Cardiac fibroblast (primary cell): ENCODE results near the gene PLA2G4E.

Experiments
- DNase-seq, 2 donors: peaks; one replicate each; pipeline versions ENCODE4 v3.0.0 to v3.0.0-alpha.2; 2010; ENCODE audit warnings: low read depth in 2 of 2
- H3K4me3 ChIP-seq, 2 donors: replicated peaks in 1 of 2; 1 replicate in 1 of 2; 2 replicates in 1 of 2; pipeline ENCODE4 v1.5.1; 2011; ENCODE audit warnings: low read depth in 2 of 2, low read length in 2 of 2, mild to moderate bottlenecking in 2 of 2, moderate library complexity in 1 of 2
- CTCF ChIP-seq: IDR thresholded peaks from one replicate; pipeline ENCODE4 v1.5.1; 2011; ENCODE audit warnings: low read depth, mild to moderate bottlenecking, low read length, inconsistent platforms

PLA2G4E gene

DNA sequence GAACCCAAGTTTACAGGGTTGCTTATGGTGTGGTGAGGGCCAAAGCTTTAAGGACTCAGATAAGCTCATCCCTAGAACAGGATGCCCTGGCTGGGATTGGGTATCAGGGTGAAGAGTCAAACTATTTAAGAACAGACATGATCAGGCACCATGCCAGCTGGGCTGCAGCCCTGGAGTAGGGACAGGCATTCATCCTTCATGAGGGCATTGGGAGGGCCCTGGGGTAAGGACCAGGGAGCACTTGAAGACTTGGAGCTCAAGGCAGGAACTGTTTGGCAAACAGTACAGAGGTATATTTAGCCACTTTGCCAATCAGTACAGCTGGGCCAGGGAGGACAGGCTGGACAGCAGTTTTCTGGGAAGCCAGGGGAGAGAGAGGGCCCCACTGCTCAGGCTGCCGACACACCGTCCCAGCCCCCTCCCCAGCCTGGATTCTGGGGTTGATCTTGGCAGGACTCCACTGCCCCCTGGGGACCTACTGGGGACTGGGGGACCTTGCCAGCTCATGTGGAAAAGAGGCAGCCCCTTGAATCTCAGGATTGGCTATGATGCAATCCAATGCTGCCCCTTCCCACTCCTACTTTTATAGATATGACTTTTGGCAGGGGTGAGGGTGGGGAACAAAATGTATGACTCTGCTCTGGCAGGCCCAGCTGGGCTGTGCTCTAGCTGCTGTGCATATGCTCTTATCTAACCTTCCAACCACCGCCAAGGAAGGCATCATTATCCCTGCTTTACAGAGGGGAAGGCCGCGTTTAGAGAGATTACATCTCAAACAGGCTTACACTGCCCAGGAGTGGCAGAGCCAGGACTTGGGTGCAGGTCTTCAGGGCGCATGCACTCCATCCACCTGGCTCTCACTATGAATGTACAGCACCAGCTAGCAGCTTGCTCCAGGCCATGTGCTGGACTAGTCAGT is 2.3 kb downstream of the PLA2G4E start:
- no peak overlapping the region for H3K4me3 ChIP-seq
- DNase-seq = peak in 1 of 2 donors; percentile 2
- TF ChIP-seq CTCF = no peak

GRCh38 chr15:42016971-42017370 is 3.9 kb downstream of the PLA2G4E start:
- H3K4me3 ChIP-seq = no peak overlapping the region
- no peak for TF ChIP-seq CTCF
- DNase-seq = no peak

DNA sequence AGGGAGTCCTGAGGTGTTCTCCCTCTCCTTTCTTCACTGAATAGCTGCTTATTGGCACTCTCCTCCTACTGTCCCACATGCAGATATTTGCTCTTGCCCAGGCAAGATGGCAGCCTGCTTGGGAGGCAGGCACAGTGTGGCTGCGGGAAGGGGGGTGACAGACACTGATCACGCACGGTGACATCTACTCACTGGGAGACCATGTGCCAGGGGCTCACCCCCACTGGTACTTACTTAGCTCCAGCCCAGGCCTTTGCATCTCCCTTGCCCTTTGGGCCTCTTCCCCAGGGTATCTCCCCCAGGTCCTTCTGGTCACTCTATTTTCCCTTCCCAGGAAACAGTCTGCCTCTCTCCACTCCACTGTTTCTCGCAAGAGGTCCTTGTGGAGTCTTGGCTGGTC is 6.4 kb downstream of the PLA2G4E start:
- no peak overlapping the region for H3K4me3 ChIP-seq
- DNase-seq = no peak
- TF ChIP-seq CTCF = no peak

GRCh38 chr15:42012928-42013482 is 7.8 kb downstream of the PLA2G4E start:
- TF ChIP-seq CTCF = no peak
- DNase-seq = no peak
- H3K4me3 ChIP-seq = no peak overlapping the region

DNA sequence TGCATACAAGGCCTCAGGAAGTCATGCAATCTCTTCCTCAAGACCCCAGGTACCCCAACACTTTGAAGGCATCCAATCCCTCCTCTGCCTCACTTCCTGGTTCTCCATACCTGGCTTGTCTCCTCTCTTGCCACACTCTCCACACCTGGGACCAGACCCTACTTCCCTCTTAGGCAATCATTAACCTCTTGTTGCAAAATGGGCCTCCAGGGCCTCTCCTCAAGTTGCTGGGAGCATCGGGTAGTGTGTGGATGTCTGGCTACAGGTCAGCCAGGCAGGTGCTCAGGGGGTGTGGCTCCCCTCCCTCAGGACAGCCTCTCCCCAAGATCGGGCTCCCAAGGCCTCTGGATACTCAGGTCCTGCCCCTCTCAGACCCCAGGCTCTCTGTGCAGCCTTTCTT is 8.6 kb downstream of the PLA2G4E start:
- DNase-seq = no peak
- no peak for TF ChIP-seq CTCF
- no peak overlapping the region for H3K4me3 ChIP-seq

GRCh38 chr15:42011074-42011473 is 9.8 kb downstream of the PLA2G4E start:
- no peak for TF ChIP-seq CTCF
- DNase-seq = no peak
- H3K4me3 ChIP-seq = no peak overlapping the region

DNA sequence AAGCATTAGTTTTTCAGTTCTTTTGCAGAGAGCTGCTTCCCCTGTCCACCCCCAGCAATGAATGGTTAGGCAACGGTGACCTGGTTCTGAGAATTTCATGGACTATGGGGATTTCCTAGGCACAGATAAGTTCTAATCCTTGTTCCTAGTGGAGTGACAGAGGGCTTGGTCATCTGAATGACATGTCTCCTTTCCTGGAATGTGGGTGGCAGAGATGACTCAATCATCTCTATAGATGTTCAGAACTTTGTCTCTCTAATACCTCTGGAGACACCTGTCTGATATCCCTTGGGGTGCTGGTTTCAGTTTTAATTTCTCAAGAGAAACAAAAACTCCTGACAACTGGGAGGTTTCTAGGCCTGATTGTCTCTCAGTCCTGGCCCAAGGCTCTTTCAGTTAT is 10.4 kb downstream of the PLA2G4E start:
- no peak overlapping the region for H3K4me3 ChIP-seq
- TF ChIP-seq CTCF = no peak
- peak in 1 of 2 donors; percentile 7 for DNase-seq
